HG03439 (cell line): ENCODE data around the gene EHF.
"Not testable (repeated sequence)": the region's sequence is repeated elsewhere in the genome, so short reads cannot be mapped to it uniquely, and the experiment has no call there.

Source experiments
- ATAC-seq: cut with Tn5 transposase; IDR thresholded peaks from one replicate; pipeline ENCODE4 v1.9.1; 2021; ENCODE audit warnings: mild to moderate bottlenecking, moderate library complexity; ENCODE audit not compliant: unreplicated experiment

EHF gene

DNA sequence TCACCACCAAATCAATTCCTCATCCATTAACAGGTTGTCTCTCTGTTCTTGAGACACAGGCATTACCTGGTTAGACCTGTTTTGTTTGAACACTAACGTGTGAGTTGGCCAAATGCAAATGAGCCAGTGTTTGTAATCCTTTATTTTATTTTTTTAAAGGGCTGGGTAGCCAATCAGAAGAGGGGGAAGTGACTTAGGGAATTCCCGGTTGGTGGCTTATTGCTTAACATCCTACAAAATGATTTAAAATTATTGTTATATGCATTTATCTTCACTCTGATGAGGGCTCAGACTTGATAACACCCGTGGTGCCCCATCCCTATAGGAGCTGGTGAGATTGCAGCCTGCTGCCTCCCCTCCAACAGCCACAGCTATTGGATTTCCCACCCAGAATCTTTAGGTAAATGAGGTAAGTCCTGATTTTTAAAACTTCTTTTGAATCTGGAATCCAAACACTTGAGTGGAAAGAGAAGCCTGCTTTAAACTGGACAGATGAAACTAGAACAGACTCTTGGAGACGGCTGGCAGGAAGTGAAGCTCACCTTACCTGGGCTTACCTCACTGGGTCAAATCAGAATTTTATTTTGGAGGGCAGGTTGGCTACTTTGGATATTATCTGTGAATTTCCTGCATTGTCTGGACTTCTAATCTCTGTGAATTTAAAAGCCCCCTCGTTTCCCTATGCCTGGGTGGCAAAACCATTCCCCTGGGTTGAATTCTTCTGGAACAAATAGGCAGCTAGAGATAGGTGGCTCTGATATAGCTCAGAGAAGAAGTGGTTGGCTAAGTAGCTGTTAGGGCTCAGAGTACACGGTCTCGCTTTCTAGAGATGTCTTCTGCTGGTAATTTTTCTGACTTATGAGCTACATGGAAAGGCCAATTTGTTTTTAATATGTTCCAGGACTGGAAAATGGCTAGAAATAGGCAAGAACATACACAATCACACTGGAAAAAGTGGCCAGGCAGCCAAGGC is at the start of gene EHF:
Gene EHF (plus strand): TSS at position 274 of the 973 bp plus-strand sequence. CDS start 21,538 bp downstream, outside the sequence.
- no peak for ATAC-seq

DNA sequence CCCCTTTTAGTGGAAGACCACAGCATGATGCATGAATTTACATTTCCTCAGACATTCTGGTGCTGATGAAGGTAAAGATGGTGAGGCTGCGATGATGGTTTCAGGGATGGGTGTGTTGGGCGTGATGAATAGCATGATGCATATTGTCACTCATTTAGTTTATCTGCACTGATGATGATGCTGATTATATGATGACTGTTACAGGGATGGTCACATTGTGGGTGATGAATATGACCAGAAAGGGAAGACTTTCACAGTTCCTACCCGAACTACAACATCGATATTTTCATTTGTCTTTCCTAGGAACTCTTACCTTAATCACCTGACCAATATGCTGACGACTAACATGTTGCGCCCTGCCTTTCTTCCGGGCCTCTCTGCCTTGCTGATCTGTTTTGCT is 47.4 kb upstream of the EHF start:
- ATAC-seq: no peak

DNA sequence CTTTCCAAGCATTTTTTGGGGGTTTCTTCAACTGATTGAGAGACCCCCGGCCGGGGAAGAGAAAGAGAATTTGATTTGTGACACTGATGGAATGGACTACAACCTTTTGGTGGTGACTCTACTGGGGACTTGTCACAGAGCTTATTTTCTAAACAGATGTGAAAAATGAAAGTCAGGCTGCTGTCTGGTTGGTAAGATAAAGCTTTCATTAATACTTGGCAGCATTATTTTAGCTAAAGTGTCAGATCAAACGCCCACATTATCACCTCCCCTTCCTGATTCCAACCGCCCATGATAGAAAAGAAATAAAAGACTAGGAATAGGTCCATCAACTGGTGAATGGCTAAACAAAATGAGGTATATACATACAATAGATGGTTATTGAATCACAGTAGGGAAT is 45.6 kb upstream of the EHF start:
- no peak for ATAC-seq

DNA sequence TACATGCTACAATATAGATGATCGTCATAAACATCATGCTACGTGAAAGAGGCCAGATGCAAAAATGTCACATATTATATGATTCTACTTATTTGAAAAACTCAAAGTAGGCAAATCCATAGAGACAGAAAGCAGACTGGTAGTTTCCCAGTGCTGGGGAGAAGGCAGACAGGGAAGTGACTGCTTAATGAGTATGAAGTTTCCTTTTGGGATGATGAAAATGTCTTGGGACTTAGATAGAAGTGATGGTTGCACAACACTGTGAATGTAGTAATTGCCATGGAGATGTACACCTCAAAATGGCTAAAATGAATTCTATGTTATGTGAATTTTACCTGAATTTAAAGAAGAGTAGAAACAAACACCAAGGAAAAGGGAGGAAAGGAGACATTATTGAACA is 45.2 kb upstream of the EHF start:
- no peak for ATAC-seq

- no peak for ATAC-seq
These were observed 44.6 kb upstream of the EHF start for GRCh38 chr11:34576331-34576730.

- ATAC-seq: no peak
These were observed 37.1 kb upstream of the EHF start for GRCh38 chr11:34583818-34584217.

DNA sequence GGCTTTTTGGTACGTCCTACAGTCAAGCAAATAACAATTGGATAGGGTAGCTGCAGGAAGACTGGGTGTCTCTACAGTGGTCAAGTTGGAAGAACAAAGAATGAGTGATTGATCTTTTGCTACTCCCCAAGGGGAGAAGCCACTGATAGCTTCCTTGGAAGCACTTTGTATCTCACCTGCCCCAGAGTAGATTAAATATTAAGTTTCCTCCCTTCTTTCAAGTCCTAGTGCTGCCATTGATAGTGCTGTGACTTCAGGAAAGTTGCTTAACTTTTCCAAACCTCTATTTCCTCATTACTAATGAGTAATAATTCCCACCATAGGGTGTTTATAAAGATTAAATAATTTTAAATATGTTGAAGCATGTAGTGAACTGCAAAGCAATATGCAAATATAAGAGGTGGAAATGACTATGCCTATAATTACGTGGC is 35.6 kb upstream of the EHF start:
- ATAC-seq: no peak

DNA sequence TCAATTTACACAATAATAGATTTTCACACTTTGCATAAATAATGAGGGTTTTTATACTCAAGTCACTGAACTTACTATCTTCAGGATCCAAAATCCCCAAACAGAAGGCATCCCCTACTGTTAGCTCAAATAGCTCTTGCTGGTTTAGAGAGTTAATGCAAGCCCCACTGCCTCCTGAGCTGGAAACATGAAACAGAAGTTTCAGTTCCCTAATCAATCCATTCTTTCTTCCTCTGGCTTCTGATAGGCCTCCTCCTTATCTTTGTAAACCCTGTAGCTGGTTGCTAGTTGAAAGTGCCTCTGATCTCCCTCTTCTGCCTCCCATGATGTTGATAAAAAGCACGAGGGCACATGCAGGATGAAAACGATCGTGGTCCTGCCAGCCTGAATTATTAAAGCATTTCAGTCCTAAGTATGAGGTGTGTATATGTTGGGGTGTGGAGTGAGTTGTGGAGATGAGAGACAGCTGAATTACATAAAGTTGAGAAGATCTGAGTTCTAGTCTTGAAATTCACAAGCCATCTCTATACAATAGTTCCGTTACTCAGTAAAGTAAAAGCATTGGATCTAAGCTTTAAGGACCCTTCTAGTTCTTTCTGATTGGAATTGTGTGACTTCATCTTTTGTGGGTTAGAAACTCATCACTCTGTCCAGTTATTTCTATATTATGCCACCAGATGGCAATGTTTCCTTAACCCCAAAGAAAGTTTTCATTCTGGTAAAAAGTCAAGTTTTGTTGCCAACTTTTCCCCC is 35.0 kb upstream of the EHF start:
- ATAC-seq: no peak

DNA sequence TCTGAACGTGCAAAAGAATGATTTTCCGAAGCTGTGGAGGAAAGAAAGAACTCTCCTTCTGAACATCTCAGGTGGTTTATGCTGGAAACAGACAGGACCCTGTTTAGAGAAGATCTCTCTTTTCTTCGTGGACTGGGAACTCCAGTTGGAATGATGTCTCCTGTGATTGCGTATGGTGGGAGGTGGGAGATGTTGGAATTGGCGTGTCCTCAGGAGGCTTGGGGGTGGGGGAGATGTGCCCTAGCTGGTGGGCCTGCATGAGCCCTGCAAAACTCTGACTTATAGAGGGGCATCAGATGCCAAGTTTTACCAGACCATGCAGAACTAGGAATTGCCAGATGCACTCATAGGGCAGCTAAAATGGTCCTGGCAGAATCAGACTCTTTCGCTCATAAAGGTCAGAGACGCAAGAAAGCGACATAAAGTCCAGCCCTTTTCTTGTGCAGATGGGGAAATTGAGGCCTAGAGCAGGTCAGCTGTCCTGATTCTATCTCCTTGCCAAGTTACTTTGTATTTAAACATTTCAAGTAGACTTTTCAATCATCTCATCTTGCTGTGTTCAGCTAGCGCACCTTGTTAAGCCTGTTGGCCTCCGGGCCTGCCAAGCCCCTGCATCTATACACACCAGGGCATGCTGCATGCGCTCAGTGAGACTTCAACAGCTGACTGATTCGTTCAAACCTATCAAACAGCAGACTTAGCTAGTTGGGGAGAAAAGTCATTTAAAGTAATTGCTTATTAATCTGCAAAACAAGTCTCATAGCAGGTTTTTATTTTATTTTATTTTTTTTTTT is 34.2 kb upstream of the EHF start:
- ATAC-seq: no peak

DNA sequence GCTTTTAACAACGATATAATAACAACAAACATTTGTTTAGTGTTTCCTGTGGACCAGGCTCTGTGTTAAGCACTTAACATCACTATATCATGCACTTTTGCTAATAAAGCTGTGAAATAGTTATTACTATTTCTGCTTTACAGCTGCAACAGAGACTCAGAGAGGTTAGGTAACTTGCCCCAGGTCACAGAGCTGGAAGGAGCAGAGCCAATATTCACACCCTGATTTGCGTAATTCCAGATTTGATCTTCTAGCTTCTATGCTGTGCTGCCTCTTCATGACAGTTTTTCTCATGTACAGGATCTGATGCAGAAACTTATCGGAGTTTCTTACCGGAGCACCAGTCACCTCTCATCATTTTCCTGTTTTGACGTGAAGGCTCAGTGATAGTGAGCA is 33.6 kb upstream of the EHF start:
- ATAC-seq: no peak

DNA sequence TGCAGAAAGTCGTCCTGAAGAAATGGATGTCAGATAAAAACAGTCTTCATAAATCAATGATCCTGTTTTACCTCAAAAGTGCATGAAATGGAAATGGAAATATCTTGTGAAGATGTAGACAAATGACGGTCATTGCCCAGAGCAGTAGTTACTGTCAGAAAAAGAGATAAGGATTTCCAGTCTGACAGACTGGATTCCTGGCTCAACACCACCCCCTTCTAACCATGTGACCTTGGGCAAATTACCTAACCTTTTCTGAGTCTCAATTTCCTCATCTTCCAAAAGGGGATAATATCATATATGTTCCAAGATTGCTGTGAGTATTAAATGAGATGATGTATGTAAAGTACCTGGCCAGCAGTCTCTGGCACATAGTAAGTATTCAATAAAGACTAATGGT is 32.9 kb upstream of the EHF start:
- no peak for ATAC-seq

GRCh38 chr11:34588701-34589100 is 32.2 kb upstream of the EHF start:
- no peak for ATAC-seq

DNA sequence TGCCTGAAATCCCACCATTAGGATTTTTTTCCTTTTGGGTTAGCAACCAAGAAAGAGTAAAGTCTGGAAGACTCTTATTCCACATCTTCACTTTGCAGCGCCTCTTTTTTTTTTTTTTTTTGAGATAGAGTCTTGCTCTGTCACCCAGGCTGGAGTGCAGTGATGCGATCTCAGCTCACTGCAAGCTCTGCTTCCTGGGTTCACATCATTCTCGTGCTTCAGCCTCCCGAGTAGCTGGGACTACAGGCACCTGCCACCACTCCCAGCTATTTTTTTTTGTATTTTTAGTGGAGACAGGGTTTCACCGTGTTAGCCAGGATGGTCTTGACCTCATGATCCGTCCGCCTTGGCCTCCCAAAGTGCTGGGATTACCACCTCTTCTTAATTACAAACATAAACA is 31.7 kb upstream of the EHF start:
- not testable (repeated sequence) for ATAC-seq

DNA sequence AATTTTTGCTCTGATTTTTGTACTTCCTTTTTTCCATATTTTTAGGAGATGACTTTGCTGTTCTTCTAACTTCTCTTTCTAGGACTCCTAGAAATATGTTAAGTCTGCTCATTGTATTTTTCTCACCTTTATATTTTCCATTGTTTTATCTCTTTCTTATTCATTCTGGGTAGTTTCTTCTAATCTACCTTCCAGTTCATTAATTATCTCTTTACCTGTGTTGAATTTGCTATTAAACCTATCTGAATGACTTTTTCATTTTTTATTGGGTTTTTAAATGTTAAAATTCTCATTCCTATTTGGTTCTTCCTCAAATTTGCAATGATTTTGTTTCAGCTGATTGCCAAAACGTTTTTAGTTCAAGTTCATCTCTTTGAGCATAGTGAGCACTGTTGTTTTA is 27.8 kb upstream of the EHF start:
- ATAC-seq: no peak

DNA sequence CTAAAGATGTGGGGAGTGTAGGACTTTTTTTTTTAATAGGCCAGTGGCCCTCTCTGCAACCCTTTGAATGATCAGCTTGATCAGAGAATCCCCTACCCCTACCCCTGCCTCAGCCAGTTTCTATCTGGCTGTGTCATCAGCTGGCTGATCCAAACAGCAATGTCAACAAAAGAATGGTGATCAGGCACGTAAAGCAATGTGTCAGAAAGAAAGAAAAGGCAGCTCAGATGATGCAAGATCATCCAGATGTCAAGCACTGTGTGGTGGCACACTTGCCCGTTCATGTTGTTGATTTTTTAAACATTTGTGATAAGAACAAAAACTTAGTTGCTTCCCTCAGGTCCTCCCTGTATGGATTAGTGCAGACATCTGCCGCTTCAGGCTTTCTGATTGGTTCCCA is 26.3 kb upstream of the EHF start:
- ATAC-seq: no peak

- no peak for ATAC-seq
These were observed 25.5 kb upstream of the EHF start for GRCh38 chr11:34595391-34595790.

DNA sequence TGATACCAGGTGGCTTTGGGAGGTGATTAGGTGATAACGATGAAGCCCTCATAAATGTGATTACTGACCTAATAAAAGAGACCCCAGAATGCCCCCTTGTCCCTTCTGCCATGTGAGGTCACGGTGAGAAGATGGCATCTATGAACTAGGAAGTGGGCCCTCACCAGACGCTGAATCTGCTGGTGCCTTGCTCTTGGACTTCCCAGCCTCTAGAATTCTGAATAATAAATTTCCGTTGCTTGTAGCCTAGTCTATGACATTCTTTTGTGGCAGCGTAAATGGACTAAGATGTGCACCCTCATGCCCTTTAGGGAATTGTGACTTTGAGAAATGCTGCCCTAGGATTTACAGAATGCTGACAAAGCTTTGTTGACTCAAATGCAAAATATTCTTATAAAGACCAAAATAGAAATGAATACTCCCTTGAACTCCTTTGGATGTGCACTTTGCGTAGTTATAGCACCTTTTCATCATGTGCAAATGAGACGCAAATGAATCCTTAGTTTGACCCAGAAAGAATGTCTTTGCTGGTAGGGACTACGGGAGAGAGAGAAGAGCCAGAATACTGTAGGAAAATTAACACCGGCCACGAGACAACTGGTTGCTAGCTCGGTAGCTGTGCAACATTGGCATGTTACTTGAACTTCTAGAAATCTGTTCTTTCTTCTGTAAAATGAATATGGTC is 24.8 kb upstream of the EHF start:
- no peak for ATAC-seq

DNA sequence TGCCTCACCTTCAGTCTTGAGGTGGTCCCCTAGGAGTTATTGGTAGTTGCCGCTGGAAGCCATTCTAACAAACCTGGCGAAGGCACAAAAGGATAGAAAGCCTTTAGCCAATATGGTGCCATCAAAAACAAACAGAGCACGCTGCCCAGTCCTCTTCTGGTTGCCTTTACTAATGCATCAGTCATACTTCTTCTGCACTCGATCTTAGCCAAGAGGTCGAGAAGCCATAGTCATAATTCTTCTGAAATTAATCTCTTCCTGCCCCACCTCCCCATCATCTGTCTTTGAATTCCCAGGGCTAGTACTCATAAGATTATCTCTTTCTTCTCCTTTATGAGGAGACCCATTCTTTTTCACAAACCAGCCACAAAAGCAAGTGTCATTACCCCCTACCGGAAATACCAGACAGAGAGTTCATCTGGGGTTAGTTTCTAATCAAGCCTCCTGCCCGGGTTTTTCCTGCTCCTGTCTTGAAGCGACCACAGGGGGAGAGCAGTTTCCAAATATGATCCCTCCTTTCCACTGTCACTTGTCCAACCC is 21.4 kb upstream of the EHF start:
- ATAC-seq: no peak

DNA sequence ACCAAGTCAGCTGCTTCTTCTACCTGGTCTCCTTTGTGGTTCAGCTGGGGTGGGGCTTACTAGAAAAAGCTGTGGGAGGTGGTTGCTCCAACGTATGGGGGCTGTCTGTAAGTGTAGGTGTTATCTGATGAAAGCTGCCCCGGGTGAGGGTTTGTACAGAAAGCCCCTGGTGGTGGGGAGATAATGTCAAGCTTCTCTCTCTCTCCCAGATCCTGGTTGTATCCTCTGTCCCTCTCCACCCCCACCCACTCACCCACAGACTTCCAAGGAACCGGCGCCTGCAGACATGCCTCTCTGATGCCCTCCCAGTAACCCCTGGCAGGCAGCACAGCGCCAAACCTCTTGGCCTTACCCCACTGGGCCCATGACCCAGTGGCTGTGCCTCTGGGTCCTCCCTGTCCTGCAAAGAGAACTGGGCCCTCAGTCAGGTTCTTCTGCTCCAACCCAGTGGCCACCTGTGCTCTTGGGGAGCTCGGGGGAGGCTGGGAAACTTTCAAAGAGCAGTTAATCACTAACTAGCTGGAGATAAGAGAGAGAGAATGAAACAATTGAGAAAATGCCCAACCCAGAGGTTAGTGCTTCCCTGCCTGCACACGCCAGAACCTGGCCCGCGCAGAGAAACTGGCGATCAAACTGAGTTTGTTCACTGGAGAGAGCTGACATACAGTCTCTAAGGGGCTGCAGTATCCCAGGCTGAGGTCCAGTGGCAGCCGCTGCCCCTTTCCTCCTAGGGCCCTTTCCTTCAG is 20.4 kb upstream of the EHF start:
- ATAC-seq: no peak

- ATAC-seq: no peak
These were observed 19.8 kb upstream of the EHF start for GRCh38 chr11:34601085-34601444.
